ENCODE measurements around the gene PARD6B. TPM values are rescaled to one million over a fixed set of nuclear protein-coding genes. Genes with fewer than 3 reads are reported as not detected.

Gene PARD6B
- polyA plus RNA-seq, 1 of the 3 experiments (the other 2 are of a cell fraction) = 0.49 TPM

GRCh38 chr20:50776122-50776817 is 44.9 kb downstream of the PARD6B start:
- TF ChIP-seq NFIC (IDR thresholded peaks at IDR 0.05; ENCODE audit: borderline replicate concordance) (no peak), IRF3 (IDR thresholded peaks at IDR 0.05; ENCODE audit: low read depth, low read length) (no peak), ELF1 (IDR thresholded peaks at IDR 0.05) (no peak), USF1 (IDR thresholded peaks at IDR 0.05; ENCODE audit: borderline replicate concordance, low read depth) (no peak), REST (IDR thresholded peaks at IDR 0.05; ENCODE audit: low read depth, low read length) (no peak), JUND (IDR thresholded peaks at IDR 0.05) (no peak), FOSL2 (IDR thresholded peaks at IDR 0.05; ENCODE audit: borderline replicate concordance, low read depth) (no peak), CTCF (IDR thresholded peaks at IDR 0.05) (no peak), TEAD4 (IDR thresholded peaks at IDR 0.05; ENCODE audit: borderline replicate concordance, insufficient read depth) (no peak), CHD2 (IDR thresholded peaks at IDR 0.05; ENCODE audit: low read length, partially characterized antibody) (no peak), RCOR1 (IDR thresholded peaks at IDR 0.05; ENCODE audit: low read length) (no peak)
- ChIA-PET CTCF (interaction anchor here (1.8 kb wide), 1 partner anchor 18 kb away, joined by 11 read pairs; the partner anchor contains the start of gene BCAS4), POLR2A (no interaction called here)
- H3F3A ChIP-seq (replicated peaks; ENCODE audit: insufficient read depth) = no peaks in the 10 kb centered on the region
- DNase-seq = no peak
- H3K27me3 ChIP-seq (ENCODE audit: insufficient read depth) = no peaks in the 10 kb centered on the region
- H3K9me2 ChIP-seq = no peaks in the 10 kb centered on the region
- no peak overlapping the region for H2AFZ ChIP-seq (ENCODE audit: low read depth)
- 64% methylated on average over 8 of the region's 8 CpGs for WGBS (ENCODE audit: low lambda C conversion rate)
- H3K9me3 ChIP-seq = no peaks in the 10 kb centered on the region
- no peaks in the 10 kb centered on the region for H3K36me3 ChIP-seq (replicated peaks in 1 of 2; ENCODE audit: control insufficient read depth in 1 of 2, insufficient read depth in 2 of 2, low read length in 1 of 2)
- no peaks in the 10 kb centered on the region for H4K20me1 ChIP-seq (ENCODE audit: insufficient read depth)
- H3K4me2 ChIP-seq = no peak overlapping the region
- H3K4me3 ChIP-seq (ENCODE audit: low read depth in 2 of 2, low read length in 1 of 2) = no peak overlapping the region
- H3K9ac ChIP-seq = no peak overlapping the region
- H3K79me2 ChIP-seq (ENCODE audit: insufficient read depth) = no peaks in the 10 kb centered on the region
- H3K27ac ChIP-seq (ENCODE audit: low read depth in 2 of 2, low read length in 1 of 2) = no peak overlapping the region
- H3K4me1 ChIP-seq (ENCODE audit: control insufficient read depth in 1 of 2, insufficient read depth in 2 of 2, low read depth in 1 of 2, low read length in 1 of 2) = peaks cover 0 to 2% of the 10 kb centered on the region in 2 experiments; a peak in 1 of 4 replicates
